GM19099 (cell line): ENCODE data around the gene LMAN1L.

Source experiments
- POLR2A ChIP-seq: IDR thresholded peaks from 3 replicates; pipeline ENCODE4 v1.6.1; 2011; ENCODE audit warnings: low read depth; ENCODE audit not compliant: insufficient read length; ENCODE audit errors: extremely low read depth

Gene LMAN1L

GRCh38 chr15:74798388-74799254, 14.0 kb upstream of the LMAN1L start:
- TF ChIP-seq POLR2A: no peak

GRCh38 chr15:74799255-74799855, 13.3 kb upstream of the LMAN1L start:
- TF ChIP-seq POLR2A: no peak

- peak; percentile 25 for TF ChIP-seq POLR2A
Measured at GRCh38 chr15:74799856-74800558, 12.6 kb upstream of the LMAN1L start.

- TF ChIP-seq POLR2A: no peak
Measured at GRCh38 chr15:74800559-74801094, 12.0 kb upstream of the LMAN1L start.

- peak; percentile 22 for TF ChIP-seq POLR2A
Measured at GRCh38 chr15:74801311-74801997, 11.2 kb upstream of the LMAN1L start.

GRCh38 chr15:74802290-74802689, 10.3 kb upstream of the LMAN1L start:
- TF ChIP-seq POLR2A: no peak

GRCh38 chr15:74802862-74803447, 9.7 kb upstream of the LMAN1L start:
- TF ChIP-seq POLR2A: peak; percentile 6

- no peak for TF ChIP-seq POLR2A
Measured at GRCh38 chr15:74804935-74805334, 7.7 kb upstream of the LMAN1L start.

- no peak for TF ChIP-seq POLR2A
Measured at GRCh38 chr15:74807282-74807681, 5.4 kb upstream of the LMAN1L start.

- TF ChIP-seq POLR2A: no peak
Measured at GRCh38 chr15:74808078-74808839, 4.4 kb upstream of the LMAN1L start.

GRCh38 chr15:74808840-74809229, 3.8 kb upstream of the LMAN1L start:
- no peak for TF ChIP-seq POLR2A

GRCh38 chr15:74809242-74809641, 3.4 kb upstream of the LMAN1L start:
- TF ChIP-seq POLR2A: no peak

GRCh38 chr15:74809956-74810355, 2.7 kb upstream of the LMAN1L start:
- TF ChIP-seq POLR2A: no peak
